Heart left ventricle (tissue), 13 donors: Measurements from ENCODE around the gene FOXP1.

Experiments
- CTCF ChIP-seq, 12 donors: fragments of 200-600 bp; sonication (generic) in 4 of 12; IDR thresholded peaks; one replicate each; pipeline versions ENCODE4 v1.5.0 to v1.8.0; 2018 to 2022; ENCODE audit warnings: antibody characterized with exemption in 12 of 12, mild to moderate bottlenecking in 5 of 12
- POLR2A ChIP-seq, 2 donors: fragments of 450-650 bp; IDR thresholded peaks; one replicate each; pipeline ENCODE4 v1.6.1; 2017; ENCODE audit warnings: antibody characterized with exemption in 2 of 2, mild to moderate bottlenecking in 2 of 2, moderate library complexity in 2 of 2
- donor health status: ischemic (EF 13 %, LVEDD 7.1; RV severe dilation, severe dysfunction).
- donor health status: DM: no; HTN: yes; CAD: no.
- donor health status: DM: no; HTN: no; CAD: no.
- donor health status: ischemic (EF 25% LVEDD 6.9; RV normal size, moderate dysfunction).
- donor health status: ischemic (EF 25% LVEDD 5.7; RV mildly dilated, moderate dysfunction).
- donor health status: ischemic (EF 35%, LVEDD 5.7; RV mildly dilated, moderate dysfunction).
- donor health status: nonischemic (EF 11% LVEDD 7.7; RV severe dilation, severe dysfunction).
- donor health status: DM: yes; HTN: yes; CAD: no.
- donor health status: PGD.
- donor health status: ischemic (EF 29% LVEDD 5.4; RV normal size, mild dysfunction).
- donor health status: nonischemic (EF 23%, LVEDD 6.1; RV moderate dilation, normal function).

- TF ChIP-seq CTCF (IDR thresholded peaks at IDR 0.05) (no peak), POLR2A (IDR thresholded peaks at IDR 0.05) (no peak)
Measured at GRCh38 chr3:71341721-71342120, 241.8 kb downstream of the FOXP1 start.
